ENCODE measurements around the gene SAPCD2.
A peak's percentile ranks its signal among the peaks of the same experiment; 100 is the strongest.

SAPCD2 gene

DNA sequence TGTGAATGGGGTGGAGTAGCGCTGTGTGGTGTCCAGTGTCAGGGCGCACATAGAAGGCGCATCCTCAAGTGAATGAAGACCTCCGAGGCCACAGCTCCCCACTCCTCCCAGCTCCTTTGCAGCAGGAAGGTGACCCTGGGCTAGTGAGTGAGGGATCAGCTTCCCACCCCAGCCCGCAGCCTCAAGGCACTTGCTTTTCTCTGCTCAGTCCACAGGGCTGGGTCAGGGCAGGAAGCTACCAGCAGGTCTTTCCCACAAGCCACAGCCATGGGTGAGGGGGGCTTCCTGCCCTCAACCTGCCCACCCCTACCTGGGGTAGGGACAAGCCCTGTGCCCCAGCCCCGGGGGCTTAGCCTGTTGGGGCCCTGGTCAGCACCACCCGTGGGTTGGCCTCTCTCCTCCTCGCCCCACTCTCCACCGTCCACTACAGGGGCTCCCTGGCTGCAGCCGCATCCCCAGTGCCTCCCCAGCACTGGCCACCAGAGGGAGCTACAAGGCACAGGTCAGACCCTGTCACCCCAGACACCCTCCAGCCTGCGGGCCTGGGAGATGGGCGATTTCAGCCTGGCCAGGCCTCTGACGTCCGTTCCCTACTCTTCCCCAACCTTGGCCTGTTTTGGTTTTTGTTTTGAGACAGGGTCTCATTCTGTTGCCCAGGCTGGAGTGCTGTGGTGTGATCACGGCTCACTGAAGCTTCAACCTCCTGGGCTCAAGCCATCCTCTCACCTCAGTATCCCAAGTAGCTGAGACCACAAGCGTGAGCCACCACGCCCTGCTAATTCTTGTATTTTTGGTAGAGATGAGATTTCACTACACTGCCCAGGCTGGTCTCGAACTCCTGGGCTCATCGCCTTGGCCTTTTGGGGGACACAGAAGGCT lies 41.1 kb downstream of the SAPCD2 start:
- DNase-seq = peak; percentile 90

DNA sequence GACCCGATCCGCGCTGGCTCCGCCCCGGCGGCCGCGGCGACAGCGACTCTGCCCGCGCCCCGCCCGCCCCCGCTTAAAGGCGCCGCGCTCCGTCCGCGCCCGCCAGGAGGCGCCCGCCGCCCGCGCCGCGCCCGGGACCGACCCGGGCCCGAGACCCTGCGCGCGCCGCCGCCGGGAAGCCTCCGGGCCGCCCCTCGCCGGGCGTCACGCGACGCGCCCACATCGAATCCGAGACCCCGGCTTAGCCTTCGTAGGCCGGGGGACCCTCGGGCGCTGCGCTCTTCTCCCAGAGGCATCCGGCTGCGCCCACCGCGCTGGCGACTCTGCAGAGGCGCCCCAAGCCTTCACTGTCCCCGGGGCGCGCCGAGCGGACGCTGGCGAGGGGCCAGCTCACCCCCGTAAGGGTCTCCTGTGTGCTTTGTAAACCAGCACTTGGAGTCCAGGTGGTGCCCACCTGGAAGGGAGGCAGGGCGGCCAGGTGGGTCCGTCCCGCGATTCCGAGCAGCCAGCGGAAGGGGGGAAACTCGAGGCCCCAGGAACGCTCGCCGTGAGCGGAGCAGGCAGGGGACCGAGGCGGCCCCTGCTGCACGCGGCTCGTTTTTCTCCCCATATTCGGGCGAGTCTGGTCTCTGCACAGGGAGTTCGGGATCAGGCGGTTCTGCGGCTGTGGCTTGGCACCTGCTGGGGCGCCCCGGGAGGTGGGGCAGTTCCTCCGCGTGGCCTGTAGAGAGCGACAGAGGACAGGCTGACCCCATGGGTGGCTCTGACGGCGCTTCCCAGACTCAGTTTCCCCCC lies 41.9 kb downstream of the SAPCD2 start:
- DNase-seq = peak; percentile 90

DNA sequence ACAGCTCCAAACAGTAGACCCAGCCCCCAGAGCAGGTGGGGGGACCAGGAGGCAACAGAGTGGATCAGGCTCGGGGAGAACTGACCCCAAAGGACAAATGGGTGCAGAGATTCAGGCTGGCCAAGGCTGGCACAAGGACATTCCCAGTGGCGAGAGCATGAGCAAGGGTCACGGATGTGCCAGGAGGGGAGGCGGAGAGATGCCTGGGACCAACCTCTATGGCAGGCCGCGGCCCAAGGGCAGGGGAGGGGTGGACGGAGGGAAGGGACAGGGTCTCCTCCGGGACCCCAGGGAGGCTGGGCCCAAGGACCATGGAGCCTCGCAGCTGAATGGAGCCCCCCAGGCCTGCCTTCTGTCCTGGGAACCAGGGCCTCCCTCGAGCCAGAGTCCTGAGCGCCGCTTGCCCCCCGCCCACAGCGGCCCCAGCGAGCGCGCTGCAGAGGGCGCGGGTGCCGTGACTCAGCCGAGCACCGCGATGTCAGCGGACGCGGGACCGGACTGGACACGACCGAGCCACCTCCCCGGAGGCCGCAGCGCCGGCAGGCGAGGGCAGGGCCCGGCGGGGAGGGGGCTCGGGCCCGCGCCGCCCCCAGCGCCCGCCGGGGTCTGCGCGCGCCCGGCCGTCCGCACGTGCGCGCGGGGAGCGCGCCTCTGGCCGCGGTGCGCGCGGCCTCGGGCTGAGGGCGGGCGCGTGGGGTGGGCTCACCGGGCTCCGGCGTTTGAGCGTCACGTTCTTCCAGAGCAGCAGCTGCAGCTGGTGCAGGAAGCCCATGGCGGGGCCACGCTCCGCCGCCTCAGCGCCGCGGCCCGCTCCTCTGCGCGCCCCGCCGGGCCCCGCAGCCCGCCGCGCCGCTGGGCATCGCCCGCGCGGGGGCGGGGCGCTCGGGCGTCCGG lies 42.7 kb downstream of the SAPCD2 start, which contains the start of gene ABCA2:
TSS of gene ABCA2 (minus strand) at position 869 of the 894 bp plus-strand sequence. CDS start at position 772, 97 bp downstream.
- no peak for DNase-seq

DNA sequence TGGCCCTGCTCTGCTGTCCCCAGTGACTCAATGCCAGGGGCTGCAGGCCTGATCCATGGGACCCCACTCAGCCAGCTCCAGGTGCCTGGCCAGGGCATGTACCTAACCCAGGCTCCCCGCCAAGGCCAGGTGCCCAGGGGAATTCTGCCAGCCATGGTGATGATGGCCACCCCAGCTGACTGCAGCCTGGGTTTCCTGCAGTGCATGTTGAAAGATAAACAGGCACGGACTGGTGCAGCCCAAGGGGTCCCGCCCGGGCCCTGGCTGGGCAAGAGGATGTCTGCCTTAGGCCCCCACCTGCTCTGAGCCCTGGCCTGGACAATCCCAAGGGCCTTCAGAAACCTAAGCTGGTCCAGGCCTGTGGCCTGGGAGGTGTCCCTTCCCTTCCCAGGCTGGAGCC lies 43.5 kb downstream of the SAPCD2 start:
- no peak for DNase-seq

DNA sequence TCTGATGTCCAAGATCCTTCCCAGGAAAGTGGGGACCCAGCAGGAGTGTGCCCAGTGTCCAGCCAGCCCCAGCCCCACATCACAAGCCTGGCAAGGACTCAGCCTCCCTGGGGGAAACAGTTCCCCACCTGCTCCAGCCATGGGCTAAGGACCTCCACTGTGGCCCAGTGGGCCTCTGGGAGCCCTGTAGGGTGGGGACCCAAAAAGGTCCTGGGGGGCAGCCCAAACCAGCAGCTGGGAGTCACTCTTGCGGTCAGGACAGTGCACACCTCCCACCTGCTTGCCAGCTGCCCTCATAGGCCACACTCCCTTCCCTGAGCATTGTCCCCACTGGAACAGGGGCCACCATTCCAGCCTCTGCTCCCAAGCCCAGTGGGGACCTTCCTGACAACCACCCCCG lies 44.0 kb downstream of the SAPCD2 start:
- DNase-seq = no peak

DNA sequence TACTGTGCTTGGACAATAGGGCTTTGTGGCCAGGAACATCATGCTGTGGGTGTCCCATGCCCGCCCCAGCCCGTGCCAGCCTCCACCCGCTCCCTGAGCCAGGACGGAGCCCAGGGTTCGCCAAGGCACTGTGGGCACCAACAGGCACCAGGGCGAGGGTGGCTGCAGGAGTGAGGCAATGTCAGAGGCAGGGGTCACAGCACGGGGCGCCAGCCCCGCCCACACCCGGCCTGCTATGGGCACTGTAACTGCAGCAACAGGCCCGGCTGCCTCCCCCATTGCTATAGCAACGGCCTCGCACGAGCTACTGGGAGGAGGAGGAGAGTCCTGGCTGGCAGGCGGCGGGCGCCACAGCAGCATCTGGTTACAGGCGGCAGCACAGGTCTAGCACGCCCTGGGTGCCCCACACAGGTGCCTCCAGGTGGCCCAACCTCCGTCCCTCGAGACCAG lies 44.8 kb downstream of the SAPCD2 start:
- DNase-seq = no peak

DNA sequence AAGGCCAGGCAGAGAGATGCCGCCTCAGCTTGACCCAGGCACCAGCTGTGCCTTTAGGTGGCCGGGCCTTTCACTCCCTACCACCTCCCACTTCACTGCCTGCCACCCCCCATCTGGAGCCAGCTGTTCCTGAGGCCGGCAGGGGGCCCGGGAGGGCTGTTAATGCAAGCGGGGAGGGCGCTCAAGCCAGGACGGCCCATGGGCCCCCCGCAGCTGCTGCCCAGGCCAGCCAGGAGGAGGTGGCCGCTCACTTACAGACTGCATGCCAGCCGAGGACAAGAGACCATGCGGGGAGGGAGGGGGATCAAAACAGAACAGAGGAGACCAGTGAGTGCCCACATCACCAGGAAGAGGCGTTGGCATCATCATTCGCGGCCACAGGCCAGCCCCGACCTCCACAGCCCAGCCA lies 46.8 kb downstream of the SAPCD2 start:
- DNase-seq = no peak

DNA sequence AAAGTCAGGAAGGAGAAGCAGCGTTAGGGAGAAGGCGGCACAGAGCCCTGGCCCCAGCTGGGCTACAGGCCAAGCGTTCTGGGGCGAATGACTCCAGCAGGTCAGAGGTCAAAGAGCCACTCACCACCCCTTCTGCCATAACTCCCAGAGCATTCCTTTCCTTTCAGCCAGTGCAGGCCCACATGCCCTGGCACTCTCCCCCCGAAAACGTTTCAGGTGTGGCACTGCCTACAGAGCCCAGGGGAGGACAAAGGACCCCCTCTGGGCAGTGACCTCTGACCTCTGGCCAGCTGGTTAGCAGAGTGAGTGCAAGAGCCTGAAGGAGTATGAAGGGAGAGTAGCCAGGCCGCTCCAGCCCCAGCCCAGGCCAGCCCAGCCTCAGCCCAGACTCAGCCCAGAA lies 47.2 kb downstream of the SAPCD2 start:
- DNase-seq = no peak

DNA sequence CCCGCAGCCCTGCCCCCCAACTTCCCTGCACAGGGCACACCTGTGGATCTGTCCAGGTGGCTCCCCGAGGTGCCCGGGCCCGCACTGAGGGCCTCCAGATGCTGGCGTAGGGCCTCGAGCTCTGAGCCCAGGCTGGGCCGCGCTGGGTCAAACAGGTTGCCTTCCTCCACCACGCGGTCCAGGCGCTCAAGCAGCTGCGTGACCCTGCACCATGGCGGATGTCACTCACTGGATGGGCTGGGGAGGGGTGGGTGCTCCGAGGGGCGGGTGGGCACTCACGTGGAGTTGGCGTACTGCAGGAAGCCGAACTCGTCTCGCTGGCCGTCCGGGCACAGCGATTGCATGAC lies 47.7 kb downstream of the SAPCD2 start:
- DNase-seq = no peak

DNA sequence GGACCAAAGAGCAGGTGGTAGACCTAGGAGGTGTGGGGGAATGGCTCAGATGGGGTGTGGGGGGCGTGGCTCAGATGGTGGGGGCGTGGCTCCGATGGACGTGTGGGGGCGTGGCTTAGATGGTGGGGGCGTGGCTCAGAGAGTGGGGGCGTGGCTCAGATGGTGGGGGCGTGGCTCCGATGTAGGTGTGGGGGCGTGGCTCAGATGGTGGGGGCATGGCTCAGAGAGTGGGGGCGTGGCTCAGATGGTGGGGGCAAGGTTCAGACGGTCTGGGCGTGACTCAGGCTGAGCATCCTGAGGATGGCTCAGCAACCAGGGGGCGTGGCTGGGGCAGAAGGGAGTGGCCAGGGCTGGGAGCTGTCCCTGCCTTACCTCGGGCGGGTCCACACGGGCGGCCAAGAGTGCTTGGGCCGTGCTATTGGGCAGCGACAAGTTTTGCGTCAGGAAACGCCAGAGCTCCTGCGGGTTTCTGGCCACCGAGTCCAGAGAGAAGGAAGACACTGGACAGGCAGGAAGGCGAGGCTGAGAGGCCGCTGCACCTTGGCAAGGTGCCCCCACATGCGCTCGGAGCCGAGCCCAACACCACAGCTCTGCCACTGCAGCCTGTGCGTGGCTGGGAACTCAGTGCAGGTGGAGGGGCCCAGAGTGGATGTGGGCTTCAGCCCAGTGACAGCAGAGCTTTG lies 48.2 kb downstream of the SAPCD2 start:
- DNase-seq = peak; percentile 91

DNA sequence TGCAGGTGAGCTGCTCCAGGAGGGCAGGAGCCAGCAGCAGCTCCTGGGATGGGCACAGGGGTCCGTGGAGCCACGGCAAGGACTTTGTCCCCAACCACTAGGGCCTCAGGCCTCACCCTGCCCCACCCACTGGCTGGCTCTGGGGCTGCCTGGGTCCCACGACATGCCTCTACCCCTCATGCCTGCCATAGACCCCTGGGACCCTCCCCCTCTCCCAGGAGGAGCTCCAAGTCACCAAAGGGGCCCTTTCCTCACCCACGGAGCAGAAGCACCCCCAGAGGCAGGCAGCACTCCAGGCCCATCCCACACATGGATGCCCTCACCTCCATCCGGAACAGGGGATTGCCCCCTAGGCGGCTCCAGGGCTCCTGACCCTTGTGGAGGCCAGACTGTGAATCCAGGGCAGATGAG lies 48.8 kb downstream of the SAPCD2 start:
- DNase-seq = no peak

DNA sequence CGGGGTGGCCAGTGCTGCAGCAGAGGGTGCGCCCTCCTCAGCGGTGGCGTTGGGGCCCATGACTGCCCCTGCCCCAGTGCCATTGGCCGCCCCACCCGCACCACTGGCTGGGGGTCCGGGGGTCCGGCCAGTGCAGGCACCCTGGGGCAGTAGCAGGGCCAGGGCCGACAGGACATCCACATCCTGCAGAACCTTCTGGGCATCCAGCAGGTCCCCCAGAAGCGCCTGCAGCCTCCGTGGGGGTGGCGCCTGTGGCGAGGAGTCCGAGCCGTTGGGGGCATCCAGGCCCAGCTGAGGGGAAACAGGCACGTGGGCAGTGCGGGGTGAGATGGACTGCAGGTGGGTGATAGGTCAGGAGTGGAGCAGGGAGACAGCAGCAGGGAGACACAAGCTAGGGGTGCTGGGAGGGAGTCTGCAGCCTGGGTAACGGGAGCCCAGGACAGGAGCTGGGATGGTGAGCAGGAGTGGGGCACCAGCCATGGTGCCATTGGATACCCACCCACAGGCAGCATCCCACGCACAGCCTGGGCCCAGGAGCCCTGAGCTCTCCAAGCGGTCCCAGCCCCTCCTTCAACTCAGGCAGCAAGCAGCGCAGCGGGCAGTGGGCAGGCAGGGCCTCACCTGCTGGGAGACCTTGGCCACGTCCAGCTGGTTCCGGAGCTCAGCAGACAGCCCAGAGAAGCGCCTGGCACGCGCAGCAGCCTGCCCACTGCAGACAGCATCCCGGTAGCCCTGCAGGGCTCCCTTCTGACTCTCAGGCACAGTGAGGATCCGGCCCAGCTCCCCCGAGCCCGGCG lies 49.4 kb downstream of the SAPCD2 start:
- DNase-seq = no peak

DNA sequence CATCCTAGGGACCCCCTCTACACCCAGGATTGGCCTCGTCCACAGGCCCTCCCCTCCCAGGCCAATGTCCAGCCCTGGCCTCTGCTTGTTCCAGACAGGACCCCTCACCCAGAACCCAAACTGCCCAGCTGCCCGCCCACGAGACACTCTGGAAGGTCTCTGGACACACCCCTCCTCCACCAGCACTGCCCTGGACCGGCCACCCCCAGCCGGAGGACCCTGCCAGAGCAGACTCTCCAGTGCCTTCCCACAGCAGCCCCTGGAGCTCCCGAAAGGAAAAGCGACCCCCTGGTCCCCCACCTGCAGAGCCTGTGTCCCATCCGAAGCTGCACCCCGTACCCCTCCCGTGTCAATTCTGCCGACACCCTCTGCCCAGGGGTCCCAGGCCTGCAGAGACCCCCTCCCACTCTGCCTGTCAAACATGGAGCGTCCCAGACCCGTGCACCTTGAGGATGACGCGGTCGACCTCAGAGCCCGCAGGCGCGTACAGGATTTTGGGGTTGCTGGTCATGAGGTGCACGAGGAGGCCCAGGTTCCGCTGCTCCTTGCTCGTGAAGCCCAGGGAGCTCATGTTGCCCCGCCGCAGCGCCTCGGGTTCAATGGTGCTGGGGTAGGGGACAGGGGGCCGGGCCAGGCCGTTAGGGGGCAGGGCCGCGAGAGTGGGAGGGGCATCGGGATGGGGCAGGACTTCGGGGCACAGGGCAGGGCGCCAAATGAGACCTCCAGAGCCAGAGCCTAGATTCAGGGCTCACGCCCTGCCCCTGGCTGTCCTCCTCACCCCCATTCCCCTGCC lies 50.3 kb downstream of the SAPCD2 start:
- DNase-seq = no peak

DNA sequence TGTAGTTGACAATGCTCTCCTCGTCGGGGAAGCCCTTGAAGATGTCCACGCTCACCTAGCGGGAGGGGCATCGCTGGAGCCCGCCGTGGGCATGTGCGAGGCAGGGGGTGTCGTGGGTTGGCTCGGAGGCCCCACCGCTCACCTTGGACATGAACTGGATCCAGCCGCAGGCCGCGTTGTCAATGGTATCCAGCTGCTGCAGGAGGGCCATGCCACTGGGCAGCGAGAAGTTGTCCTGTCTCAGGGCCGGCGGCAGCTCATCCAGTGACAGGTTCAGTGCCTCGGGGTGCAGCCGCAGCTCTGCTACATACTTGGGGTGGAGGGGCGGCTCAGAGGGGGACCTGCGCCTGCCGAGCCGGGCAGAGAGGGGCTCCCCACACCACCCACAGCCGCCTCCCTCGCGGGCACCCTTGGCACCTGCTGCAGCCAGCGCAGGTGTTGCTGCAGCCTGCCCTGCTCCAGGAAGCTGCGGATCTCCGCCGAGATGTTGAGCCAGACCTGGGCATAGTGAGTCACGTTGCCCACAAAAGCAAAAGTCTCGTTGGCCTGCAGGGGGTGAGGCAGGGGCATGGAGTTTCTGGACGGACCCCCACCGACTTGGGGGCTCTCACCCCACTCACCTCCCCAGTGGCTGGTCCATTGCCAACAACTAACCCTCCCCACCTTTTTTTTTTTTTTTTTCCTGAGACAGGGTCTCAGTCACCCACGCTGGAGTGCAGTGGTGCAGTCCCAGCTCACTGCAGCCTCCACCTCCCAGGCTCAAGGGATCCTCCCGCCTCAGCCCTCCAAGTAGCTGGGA lies 51.4 kb downstream of the SAPCD2 start:
- no peak for DNase-seq

DNA sequence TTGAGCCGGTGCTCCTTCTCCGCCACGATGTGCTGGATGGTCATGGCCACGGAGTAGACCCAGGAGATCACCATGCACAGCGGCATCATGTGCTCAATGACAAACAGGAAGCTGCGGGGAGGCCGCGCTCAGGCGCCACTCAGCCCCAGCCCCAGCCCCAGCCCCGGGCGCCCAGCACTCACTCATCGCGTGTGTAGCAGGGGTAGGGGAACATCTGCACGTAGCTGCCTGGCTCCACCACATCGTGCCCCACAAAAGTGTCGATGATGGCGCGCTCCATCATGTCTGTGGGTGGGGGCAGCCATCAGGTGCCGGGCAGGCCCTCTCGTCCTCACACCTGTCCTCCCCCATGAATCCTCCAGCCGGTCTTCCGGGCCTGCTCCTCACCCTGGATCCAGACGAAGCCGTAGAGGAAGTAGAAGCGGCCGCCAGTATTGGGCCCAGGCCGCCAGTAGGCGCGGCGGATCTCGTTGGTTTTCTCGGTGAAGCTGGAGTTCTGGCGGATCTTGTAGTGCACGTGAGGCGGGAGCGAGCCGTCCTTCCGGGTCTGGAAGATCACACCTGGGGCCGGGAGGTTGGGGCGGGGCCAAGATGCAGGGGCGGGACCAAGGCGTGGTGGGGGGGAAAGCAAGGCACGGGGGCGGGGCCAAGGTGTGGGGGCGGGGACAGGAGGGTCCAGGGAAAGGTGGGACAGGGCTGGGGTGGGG lies 52.4 kb downstream of the SAPCD2 start:
- no peak for DNase-seq

DNA sequence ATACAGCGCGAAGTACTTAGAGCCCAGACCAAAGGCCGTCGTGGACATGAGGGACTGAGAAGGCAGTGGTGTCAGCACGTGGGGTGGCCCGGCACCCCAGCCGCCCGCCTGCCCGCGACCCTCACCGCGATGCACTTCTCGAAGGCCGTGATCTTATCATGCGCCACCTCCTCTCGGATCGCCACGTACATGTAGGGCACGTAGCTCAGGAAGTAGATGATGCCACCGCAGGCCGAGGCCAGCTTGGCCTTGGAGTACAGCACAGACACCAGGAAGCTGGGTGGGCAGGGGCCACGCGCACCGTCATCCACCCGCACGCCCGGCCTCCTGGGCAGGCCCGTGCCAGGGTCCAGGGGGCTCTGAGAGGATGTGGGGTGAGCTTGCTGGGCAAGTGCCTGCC lies 53.3 kb downstream of the SAPCD2 start:
- DNase-seq = no peak

DNA sequence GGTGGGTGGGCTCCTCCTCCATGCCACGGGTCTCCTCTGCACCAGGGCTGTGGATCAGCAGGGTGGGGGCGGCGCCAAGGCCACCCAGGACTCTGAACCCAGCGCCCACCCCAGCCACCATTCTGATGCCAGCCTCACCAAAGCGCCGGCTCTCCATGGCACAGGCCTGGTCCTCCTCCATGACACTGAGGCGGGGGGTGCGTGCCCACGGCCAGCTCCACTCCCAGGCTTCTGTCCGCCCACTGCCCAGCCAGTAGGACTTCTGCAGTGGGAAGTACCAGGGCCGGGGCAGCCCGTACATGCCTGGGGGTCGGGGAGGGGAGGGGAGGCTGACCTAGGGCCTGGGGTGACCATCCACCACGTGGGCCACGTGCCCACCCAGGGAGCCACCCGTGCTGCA lies 53.9 kb downstream of the SAPCD2 start:
- no peak for DNase-seq

DNA sequence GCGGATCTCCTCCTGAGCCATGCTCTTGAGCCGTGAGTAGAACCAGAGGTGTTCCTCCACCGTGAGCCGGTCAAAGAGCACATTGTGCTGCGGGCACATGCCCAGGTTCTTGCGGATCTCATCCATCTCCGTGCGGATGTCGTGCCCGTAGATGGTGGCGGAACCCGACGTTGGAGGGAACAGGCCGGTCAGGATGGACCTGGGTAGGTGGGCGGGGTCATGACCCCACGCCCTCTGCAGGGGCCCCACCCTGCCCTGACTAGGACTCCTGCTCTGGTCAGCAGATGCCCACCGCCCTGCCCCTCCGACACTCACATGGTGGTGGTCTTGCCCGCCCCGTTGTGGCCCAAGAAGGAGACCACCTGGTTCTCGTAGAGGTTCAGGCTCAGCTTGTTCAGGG lies 54.4 kb downstream of the SAPCD2 start:
- no peak for DNase-seq

DNA sequence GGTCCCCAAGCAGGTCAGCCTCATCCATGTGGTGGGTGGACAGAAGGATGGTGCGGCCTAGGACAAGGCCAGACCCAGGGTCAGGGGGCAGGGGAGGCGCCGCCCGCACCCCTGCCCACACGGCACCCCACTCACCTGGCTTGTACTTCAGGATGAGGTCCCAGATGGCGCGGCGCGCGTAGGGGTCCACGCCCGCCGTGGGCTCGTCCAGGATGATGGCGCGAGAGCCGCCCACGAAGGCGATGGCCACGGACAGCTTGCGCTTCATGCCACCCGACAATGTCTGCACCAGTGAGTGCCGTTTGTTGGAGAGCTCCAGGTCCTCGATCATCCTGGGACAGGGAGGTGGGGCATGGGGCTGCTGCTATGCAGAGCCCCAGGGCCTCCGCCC lies 54.8 kb downstream of the SAPCD2 start:
- no peak for DNase-seq

Measured in activated effector memory CD4-positive, alpha-beta T cell treated with anti-CD3 and anti-CD28 coated beads, Interleukin-2, amount 50 U/mL, for 16 hours (primary cell).